Stimulated activated CD4-positive, alpha-beta T cell treated with anti-CD3 and anti-CD28 coated beads, Interleukin-4, amount 100 ng/mL, for 1 hour (primary cell): ENCODE measurements around the gene TFPI.
A peak's percentile ranks its signal among the peaks of the same experiment; 100 is the strongest.

ENCODE experiments used
- DNase-seq: peaks from one replicate; pipeline ENCODE4 v3.0.0-alpha.2; 2020

The TFPI gene

DNA sequence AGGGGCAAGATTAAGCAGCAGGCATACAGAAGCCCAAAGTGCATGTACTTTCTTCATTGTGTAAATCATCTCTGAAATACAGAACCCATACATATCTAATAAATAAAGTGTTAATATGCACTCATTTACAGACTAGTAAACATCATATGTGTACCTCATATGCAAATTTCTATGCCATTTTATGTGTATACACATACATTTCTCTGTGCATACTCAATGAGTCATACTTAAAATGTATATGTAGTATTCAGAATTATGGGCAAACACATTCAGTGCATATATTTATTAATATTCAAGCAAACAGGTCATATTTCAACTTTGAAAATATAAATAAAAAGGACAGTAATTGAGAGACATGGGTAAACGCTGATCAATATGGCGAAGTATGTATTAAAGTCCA, 50.5 kb downstream of the TFPI start:
- no peak for DNase-seq

DNA sequence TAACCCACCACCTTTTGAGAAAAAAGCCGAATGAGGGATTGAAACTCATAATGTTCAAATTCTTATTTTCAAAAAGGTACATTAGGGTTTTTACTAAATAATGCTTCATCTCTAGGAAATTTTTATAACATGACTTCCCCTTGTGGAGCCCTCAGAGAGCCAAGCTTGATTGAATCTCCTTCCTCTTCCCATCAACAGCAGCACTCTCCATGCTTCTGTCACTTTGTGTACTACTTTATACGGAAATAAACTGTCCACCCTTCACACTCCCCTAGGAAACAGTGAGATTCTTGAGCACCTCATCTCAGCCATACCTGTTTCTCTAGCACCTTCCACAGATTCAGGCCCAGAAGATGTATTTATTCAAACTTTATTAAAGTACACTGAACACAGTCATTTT, 51.8 kb downstream of the TFPI start:
- no peak for DNase-seq

DNA sequence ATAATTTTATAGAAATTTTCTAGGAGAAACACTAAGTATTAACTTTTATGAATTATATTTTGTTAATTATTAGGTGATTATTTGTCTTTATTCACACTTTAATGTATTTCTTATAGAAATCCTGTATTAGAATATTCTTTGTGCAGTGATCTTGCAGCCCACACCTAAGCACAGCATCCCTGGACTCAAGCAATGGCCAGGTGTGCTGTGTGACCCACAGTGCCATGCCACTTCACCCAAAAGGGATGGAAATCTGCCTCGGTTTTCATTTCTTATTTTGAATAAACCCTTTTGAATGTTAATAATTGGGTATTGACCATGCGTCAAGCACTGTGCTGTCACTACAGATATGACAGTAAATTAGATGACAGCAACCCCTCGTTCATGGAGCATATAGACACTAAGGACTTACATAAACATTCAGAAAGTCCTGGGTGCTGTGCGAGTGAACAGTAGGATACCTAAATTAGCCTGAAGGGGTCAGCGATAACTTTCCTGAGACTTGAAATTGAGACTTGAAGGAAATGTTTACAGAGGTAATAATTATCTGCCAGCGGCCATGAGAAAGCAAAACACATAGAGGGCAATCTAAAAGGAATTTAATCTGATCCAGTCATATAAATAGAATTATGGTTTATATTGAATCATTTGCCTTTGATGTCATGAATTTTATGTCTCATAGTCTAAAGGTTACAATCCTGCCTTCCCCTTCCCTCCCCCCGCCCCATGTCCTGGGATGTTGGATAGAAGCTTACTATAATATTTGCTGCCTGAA, 53.5 kb downstream of the TFPI start:
- no peak for DNase-seq

DNA sequence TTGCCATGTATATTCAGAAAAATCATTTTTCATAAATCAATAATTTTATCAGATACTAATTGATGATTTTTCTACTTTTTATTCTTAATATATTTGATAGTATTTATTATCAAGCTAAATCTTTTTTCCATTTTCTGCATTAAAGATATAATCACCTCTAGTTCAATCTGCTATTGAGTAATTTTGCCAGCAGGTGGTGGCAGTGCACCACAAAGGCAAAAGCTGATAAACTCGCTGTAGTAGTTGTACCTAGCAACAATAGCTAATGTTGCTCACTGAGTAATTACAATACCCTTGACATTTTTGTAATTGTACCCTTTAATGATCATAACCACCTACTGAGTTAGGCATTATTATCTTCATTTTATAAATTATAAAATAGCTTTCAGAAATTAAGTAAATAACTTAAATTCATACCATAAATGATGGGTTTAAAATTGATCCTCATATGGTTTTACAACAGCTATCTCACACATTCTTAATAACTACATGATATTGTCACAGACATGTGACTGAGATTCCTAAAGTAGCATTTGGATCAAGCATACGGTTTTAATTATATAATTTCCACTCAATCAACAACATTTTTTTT, 54.2 kb downstream of the TFPI start:
- DNase-seq = peak; percentile 23

DNA sequence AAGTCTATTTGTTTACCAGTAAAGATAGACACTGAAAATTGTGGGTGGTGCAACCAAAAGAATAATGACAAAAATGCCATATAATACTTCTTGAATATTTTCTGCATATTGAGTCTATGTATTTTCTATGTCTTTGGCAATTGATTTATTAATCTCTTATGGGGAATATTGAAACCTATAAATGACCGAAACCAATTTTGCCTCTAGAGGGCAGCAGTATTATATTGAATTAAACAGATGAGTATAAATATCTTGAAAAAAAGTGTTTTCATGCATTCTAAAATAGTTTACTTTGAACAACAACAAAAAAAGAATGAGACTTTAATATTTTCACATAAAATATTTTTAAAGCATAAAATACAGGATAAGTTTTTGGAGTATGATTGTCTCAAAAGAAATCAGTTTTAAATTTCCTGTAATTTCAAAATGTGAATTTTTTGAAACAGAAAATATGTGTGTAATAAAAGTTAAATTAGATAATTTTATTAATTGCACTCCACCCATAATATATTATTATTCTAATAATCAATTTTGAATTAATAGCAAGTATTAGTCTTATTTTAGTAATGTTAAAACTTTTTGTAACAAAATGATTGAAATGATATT, 56.3 kb downstream of the TFPI start:
- DNase-seq = no peak

DNA sequence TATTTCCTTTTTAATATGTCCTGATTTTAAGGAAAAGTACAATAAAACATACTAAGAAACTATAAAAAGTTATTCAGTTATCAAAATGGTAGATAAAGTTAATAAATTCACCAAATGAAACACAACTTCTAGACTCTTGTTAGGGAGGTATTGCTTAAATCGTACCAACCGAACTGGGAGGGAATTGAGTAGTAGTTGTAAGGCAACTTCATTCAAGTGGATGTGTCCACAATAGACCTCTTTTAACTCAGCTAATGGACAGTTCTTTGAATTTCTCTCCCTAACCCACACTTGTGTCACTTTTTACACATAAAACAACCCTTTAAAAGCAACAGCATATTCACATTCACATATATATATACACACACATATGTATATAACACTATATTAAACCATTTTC, 57.1 kb downstream of the TFPI start:
- DNase-seq = no peak

DNA sequence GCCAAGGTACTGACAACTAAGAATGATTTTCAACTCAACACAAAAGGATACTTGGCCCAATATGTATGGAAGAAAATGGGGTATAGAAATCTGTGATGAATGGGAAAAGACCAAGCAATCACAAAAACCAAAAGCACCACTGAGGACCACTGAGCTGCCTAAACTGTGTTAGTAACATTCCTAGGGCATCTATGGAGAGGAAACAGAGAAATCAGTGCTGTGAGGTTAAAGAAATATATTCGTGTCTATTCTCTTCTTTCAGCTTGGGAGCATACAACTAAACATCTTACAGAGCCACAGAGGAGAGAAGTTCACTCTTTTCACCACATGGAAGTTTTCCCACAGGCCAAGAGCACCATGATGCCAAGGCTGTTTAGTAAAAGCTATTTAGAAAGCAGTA, 58.9 kb downstream of the TFPI start:
- DNase-seq = no peak

DNA sequence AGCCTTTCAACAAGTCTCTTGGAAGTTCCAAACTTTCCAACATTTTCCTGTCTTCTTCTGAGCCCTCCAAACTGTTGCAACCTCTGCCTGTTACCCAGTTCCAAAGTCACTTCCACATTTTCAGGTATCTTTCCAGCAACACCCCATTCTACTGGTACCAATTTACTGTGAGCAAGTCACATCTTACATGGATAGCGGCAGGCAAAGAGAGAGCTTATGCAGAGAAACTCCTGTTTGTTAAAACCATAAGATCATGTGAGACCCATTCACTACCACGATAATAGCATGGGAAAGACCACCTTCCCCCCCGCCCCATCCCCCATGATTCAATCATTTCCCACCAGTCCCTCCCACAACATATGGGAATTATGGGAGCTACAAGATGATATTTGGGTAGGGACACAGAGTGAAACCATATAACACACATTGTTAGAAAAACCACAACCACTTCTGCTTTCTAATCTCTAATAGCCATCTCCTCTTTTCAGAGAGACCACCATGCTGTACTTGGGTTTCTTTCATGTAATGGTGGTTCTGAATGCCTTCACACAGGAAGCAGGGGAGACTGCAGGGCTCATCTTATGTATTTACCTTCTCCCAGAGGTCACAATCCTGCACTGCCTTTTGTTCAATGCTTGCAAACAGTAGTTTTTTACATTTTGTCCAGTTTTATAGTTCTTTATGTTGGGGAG, 60.2 kb downstream of the TFPI start:
- no peak for DNase-seq

DNA sequence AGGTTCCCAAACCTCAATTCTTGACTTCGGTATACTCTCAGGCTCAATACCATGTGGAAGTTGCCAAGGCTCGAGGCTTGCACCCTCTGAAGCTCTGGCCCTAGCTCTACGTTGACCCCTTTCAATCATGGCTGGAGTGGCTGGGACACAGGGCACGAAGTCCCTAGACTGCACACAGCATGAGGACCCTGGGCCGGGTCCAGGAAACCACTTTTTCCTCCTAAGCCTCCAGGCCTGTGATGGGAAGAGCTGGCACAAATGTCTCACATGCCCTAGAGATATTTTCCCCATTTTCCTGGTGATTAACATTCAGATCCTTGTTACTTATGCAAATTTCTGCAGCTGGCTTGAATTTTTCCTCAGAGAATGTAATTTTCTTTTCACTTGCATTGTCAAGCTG, 61.1 kb downstream of the TFPI start:
- no peak for DNase-seq

DNA sequence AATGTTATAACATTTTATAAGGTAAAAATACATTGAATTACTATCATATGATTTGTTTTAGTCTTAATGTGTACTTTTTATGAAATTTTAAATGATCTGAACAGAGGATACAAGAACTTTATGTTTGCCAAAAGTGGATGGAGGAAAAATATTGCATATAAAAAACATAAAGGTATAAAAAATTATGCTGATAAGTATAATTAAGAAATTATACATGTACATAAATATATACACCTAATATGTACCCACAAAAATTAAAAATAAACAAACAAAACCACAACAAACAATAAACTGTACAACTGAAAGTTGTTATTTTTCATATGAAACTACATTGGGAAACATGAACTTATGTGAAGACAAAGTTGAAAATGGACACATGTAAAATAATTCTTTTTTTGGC, 68.0 kb downstream of the TFPI start:
- DNase-seq = no peak

DNA sequence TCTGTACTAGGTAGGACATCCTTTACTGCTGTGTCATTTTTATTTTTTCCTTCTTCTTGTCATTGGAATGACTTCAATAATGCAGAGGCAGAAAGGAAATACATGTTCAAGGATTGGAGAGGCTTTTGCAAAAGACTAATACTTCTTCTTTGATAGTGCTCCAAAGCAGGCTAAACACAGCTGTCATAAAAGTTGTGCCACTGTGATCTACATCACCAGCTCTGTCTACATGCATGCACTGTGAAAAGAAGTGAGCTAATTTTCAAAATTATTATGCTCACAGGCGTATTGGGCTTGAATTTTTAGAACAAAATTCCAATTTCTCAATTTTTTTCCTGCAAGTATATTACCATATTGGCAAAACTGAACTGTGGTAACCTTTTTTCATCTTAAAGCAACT, 68.7 kb downstream of the TFPI start:
- no peak for DNase-seq

DNA sequence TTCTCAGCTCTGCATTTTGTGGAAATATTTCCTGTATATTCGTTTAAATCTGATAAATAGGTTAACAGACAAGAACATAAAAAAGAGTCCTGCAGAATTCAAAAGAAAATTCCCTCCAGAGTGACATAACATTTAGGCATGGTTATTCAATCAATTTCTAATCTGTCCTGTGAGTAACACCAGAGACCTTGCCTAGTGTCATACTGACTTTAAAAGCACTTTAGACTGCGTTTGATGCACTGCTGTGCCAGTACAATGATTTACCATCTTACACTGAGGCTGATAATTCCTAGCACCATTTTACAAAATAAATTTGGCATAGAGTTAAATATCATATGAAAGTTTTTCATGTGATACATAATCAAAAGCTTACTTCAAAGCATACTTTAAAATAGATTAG, 70.7 kb downstream of the TFPI start:
- DNase-seq = no peak

DNA sequence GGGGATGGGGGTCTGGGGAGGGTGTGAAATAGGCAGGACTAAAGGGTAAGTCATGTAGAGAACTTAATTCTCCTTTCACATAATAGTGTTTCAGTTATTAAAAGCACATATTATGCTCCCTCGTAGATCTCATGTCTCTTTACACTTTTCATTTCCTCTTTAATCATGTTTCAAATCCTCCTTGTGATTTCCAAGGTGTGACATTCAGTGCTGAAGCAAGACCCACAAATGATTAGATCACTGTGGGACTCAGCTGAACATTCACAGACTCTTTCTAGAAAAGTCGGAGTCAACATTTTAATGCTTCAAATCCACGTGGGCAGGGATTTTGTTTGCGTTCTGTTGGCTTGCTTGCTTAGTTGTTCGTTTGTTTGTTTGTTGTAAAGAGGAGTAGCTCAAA, 71.4 kb downstream of the TFPI start:
- DNase-seq = no peak

DNA sequence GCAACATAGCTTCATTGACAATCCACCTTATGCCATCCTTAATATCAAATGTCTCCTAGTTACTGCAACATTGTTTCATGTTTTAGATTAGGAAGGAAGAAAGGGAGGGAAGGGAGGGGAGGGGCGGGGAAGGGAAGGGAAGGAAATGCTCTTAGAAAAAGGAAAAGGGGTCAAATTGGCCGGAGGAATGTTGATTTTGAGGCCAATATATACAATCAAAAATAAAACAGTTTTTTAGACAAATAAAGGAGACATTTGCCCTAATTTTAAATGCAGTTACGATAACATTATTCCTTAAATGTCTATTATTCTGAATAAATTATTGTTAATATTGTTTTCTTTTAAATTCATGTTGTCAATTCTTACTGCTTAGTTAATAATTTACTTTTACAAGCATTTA, 72.7 kb downstream of the TFPI start:
- DNase-seq = no peak

DNA sequence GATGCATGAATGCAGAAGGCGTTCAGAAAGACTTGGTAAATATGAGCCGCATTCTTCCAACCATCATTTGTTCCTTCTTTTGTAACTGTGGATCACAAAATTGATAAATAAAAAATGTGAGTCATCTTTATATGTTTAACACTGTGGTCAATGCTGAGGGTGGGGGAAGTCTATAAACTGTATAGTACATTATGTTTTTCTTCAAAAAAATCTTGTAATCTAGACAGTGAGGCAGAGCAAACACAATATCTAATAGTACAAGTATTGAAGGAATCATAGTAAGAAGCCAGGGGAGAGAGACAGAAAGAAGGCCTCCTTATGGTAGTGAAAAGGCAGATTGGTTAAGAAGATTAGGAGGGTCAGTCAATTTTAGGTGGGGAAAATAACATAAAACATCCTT, 75.5 kb downstream of the TFPI start:
- no peak for DNase-seq

DNA sequence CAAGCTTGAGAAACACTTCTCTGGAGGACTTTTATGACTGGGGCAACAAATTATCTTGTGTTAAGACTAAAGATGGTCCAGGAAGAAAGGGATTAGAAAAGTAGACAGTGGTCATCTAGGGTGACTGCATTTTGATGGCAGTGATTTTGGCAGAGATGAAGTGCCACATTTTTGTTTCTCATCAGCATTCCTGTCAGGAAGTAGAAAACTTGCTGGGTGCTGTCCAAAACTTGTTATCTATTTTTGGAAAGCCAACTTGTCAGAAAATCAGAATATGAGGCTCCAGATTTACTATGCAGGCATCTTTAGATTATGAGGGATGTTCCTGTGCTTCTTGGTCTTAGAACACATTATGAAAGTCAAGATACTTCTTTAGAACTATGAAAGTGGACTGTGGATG, 77.2 kb downstream of the TFPI start:
- DNase-seq = no peak

DNA sequence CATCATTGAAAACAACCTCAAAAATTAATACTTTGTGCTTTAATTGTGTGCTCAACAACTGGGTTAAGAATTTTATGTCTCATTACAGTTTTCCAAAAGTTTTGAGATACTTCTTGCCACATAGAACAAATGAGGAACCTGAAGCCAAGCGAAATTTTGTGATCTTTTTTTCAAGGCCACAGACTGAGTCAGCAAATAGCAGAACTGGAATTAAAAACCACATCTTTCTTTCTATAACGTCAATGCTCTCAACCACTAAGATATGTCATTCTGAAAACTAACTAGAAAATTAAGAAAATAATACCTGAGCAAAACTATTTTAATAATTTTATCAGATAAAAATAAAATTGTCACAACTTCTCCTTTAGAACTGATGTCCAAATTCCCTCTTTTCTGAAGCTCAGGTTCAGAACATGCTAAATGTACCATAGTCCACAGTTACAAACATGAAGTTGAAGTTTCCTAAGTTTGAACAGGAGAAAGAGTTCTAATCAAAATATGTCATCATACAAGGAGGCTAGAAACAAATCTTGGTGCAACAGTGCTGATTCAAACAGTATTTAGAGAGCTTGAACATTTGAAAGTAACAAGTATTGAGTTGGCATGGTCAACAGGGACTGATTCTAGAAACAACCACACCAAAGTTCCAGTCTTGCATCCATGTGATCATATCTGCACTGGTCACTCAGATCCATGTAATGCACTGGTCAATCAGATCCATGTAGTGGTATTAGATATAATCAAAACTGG, 78.6 kb downstream of the TFPI start:
- DNase-seq = no peak

DNA sequence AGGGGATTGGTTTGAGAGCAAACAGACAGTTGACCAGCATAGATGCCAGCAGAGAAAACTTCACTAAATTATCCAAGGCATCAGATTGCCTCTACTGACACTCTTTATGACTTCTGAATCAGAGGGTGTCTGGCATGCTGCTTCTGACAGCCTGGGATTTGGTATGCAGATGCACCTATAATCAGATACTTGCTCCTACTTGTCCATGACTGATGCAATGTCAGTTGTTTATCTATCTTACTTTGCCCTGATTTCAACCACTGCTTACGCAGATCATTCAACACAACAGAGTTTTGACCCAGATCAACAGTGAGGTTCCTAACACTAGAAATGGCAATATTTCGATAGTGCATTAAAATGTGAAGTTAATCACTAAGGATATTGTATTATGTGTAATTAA, 83.5 kb downstream of the TFPI start:
- DNase-seq = no peak

DNA sequence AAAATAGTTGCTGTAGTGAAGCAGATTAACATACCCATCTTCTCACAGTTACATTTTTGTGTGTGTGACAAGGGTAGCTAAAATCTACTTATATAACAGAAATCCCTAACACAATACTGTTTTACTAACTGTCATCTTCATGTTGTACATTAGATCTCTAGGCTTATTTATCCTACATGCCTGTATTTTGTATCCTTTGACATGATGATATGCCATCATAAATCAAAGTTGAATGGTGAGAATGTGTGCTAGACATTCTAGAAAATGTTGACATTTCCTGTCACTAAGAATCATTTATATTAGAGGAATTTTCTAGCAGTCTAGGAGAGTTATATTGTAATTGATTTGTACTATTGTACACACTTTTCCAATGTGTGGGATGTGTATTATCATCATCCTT, 84.7 kb downstream of the TFPI start:
- DNase-seq = no peak

DNA sequence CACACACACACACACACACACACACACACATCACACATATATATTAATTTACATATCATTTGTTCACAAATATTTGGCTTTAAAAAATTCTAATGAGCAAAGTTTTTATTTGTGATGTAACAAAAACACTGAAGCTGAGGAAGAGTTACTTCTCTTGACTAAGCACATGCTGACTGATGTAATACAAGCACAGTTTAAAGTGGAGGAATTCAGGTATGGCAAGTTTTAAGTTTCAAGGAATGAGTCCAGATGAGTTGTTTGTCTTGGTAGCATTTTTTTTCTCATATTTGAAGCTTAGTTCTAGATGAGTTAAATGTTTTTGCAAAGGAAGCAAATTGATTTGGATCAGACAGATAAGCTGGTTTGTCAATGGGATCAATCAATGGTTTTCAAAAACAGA, 86.0 kb downstream of the TFPI start:
- DNase-seq = no peak

DNA sequence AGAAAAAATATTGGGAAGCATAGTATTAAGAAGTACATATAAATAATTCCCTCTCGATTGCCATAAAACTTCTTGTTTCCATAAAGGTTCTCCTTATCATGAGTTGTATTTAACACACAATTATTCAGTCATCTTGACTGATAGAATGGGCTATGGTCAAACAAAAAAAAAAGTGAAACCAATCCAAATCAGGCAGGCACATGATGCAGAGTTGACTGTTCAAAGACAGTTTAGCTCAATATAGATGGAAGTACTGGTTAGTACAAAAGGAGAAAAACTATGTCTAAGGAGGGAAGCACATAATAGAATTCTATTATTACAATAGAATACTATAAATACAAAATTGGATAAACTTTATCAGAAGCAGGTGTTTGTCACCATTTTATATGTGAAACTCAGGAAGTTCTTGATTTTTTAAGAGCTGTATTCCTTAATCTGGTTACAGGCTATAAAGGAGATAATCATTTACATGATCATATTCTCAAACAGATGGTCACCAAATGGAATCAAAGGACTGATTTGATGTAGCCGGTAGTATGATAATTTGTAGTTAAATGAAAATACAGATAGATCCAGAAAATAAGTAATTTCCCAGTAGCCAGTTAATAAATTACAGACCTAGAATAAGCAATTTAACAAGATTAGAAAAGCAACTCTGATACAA, 88.0 kb downstream of the TFPI start:
- no peak for DNase-seq

DNA sequence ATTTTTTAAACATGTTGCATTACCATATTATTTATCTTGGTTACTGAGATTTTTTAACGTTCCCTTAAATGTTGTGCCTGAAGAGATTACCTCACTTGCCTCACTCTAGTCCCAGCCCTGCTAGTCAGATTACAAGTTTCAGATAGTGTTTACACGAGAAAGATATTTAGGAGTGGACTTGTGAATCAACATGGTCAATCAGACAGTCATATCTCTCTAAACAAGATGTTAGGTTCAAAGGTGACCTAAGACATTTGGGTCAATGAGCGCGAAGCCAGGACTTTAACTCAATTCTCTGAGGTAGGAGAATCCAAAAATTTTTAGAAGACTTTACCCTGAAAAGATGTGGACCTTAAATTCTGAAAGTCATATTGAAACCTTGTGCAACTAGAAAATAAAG, 91.4 kb downstream of the TFPI start:
- no peak for DNase-seq
